ENCODE results near the gene RUSC1. TPM values are rescaled to one million over a fixed set of nuclear protein-coding genes. Genes with fewer than 3 reads are reported as not detected.
A peak's percentile ranks its signal among the peaks of the same experiment; 100 is the strongest.

Gene RUSC1
- total and polyA plus RNA-seq, 2 donors (not counting 3 experiments of a cell fraction or from before 2014, with no cell fraction given): 42.4 to 46.6 TPM

DNA sequence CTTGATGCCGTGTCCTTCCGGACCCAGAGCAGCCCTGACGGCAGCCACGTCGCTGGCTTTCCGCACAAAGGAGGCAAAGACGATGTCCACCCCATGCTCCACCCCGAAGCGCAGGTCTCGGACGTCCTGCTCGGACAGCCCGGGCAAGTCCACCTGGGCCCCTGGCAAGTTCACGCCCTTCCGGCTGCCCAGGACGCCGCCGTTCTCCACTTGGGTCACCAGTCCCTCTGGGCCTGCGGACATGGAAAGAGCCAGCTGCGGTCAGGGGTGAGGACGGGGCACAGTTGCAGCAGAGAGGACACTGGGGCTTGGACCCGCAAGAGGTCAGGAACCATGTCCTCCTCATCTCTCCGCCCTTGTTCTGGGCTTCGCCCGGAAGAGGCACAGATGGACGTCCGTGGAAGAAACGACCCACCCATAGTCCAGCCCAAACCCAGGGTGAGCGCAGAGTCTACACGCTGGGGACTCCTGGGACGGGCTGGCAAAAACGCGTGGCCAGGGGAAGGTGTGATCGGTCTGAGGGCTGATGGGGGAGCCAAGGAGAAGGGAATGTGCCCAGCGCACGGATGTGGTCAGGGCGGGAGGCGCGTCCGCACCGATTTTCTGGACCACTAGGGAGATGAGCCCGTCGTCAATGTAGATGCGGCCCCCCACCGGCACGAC, 26.0 kb upstream of the RUSC1 start:
- Histone ChIP-seq H3K79me2 (ENCODE audit: control insufficient read depth, insufficient read depth, low read length) (no peaks in the 10 kb centered on the region), H3K27me3 (ENCODE audit: control insufficient read depth in 2 of 2, insufficient read depth in 2 of 2, low read length in 2 of 2) (peaks cover 37 to 40% of the 10 kb centered on the region in 2 experiments), H3K9ac (replicated peaks; ENCODE audit: extremely low read depth, insufficient read depth, low read length) (no peak overlapping the region), H3K4me1 (ENCODE audit: control insufficient read depth, extremely low read depth, insufficient read depth, low read length) (no peaks in the 10 kb centered on the region), H3K36me3 (ENCODE audit: control insufficient read depth in 2 of 2, extremely low read depth in 1 of 2, insufficient read depth in 2 of 2, low read length in 2 of 2) (no peaks in the 10 kb centered on the region), H3K4me2 (ENCODE audit: insufficient read depth, low read length) (no peak overlapping the region), H3K27ac (ENCODE audit: insufficient read depth, low read depth, low read length) (no peak overlapping the region), H2AFZ (ENCODE audit: low read depth, low read length) (no peak overlapping the region), H3K9me3 (replicated peaks; ENCODE audit: control insufficient read depth, insufficient read depth, low read length) (no peaks in the 10 kb centered on the region), H4K20me1 (replicated peaks; ENCODE audit: control insufficient read depth, extremely low read depth, insufficient read depth, low read length) (no peaks in the 10 kb centered on the region), H3K9me1 (replicated peaks; ENCODE audit: control insufficient read depth, extremely low read depth, insufficient read depth, low read length) (no peaks in the 10 kb centered on the region), H3K4me3 (replicated peaks in 1 of 3; ENCODE audit: insufficient read depth in 1 of 3, low read depth in 1 of 3, low read length in 3 of 3) (no peak overlapping the region)
- POLR2A ChIA-PET: no interaction called here
- peak; percentile 88 for TF ChIP-seq EZH2 (IDR thresholded peaks at IDR 0.05; ENCODE audit: borderline replicate concordance, low read depth, low read length, severe bottlenecking)
- TF ChIP-seq, protein P1, sequence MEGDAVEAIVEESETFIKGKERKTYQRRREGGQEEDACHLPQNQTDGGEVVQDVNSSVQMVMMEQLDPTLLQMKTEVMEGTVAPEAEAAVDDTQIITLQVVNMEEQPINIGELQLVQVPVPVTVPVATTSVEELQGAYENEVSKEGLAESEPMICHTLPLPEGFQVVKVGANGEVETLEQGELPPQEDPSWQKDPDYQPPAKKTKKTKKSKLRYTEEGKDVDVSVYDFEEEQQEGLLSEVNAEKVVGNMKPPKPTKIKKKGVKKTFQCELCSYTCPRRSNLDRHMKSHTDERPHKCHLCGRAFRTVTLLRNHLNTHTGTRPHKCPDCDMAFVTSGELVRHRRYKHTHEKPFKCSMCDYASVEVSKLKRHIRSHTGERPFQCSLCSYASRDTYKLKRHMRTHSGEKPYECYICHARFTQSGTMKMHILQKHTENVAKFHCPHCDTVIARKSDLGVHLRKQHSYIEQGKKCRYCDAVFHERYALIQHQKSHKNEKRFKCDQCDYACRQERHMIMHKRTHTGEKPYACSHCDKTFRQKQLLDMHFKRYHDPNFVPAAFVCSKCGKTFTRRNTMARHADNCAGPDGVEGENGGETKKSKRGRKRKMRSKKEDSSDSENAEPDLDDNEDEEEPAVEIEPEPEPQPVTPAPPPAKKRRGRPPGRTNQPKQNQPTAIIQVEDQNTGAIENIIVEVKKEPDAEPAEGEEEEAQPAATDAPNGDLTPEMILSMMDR (IDR thresholded peaks at IDR 0.05; ENCODE audit: extremely low read depth in 1 of 2, insufficient read depth in 1 of 2, low read depth in 1 of 2, low read length in 2 of 2): no peak
- intact Hi-C loops (cut with micrococcal nuclease) (no loop called here), dilution Hi-C loops (cut with MboI; ENCODE audit: extremely low pct_ligation_motif_present, low sequenced_read_pairs) (no loop called here)
- BruUV-seq (replicated peaks): no TSS peak
- CTCF ChIA-PET: interaction anchor here (1.2 kb wide), 1 partner anchor 9 kb away, joined by 3 read pairs; no protein-coding TSS in a partner anchor
- no peak for DNase-seq (ENCODE audit: low read depth, low spot score)
- FAIRE-seq: no peak

DNA sequence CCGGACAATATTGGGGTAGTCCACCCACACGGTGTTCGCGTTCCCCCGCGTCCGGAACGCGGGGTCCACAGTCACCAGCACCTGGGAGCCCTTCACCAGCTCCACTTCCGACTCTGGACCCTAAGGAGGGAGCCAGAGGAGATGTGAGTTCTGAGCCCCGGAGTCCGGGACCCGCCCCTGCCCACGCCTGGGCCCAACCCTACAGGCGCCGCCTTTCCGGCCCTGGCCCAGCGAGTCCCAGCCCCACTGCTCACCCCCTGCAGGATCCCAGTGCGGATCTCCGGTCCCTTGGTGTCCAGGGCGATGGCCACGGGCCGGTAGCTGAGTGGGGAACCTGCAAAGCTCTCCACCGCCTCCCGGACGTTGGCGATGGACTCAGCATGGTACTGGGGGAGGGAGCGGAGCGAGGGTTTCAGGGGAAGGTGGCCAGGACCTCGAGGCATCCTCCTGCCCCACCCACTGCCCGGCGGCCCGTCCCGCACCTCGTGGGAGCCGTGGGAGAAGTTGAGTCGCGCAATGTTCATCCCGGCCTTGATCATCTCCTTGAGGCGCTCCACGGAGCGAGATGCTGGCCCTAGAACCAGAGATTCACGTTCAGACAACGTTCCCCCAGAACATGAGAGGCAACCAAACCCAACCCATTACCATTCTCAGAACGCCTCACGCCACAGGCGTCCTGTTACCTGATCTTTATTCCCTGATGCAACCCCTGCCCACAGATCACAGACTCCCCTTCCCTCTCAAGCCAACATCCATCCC, 25.3 kb upstream of the RUSC1 start:
- H3K9me1 ChIP-seq (replicated peaks; ENCODE audit: control insufficient read depth, extremely low read depth, insufficient read depth, low read length): no peaks in the 10 kb centered on the region
- ChIA-PET POLR2A (no interaction called here), CTCF (interaction anchor here (1.2 kb wide), 1 partner anchor 9 kb away, joined by 3 read pairs; no protein-coding TSS in a partner anchor)
- dilution Hi-C loops (cut with MboI; ENCODE audit: extremely low pct_ligation_motif_present, low sequenced_read_pairs) (no loop called here), intact Hi-C loops (cut with micrococcal nuclease) (no loop called here)
- H4K20me1 ChIP-seq (replicated peaks; ENCODE audit: control insufficient read depth, extremely low read depth, insufficient read depth, low read length): no peaks in the 10 kb centered on the region
- BruUV-seq (replicated peaks): no TSS peak
- FAIRE-seq (no peak), DNase-seq (ENCODE audit: low read depth, low spot score) (no peak)
- H3K4me2 ChIP-seq (ENCODE audit: insufficient read depth, low read length): no peak overlapping the region
- H3K27ac ChIP-seq (ENCODE audit: insufficient read depth, low read depth, low read length): no peak overlapping the region
- no peaks in the 10 kb centered on the region for H3K9me3 ChIP-seq (replicated peaks; ENCODE audit: control insufficient read depth, insufficient read depth, low read length)
- no peak overlapping the region for H3K9ac ChIP-seq (replicated peaks; ENCODE audit: extremely low read depth, insufficient read depth, low read length)
- no peak for TF ChIP-seq JUN (IDR thresholded peaks at IDR 0.05; ENCODE audit: borderline replicate concordance, insufficient read depth, insufficient read length, low read depth)
- peak; percentile 91 for TF ChIP-seq EZH2 (IDR thresholded peaks at IDR 0.05; ENCODE audit: borderline replicate concordance, low read depth, low read length, severe bottlenecking)
- TF ChIP-seq, protein P2, sequence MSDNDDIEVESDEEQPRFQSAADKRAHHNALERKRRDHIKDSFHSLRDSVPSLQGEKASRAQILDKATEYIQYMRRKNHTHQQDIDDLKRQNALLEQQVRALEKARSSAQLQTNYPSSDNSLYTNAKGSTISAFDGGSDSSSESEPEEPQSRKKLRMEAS (IDR thresholded peaks at IDR 0.05; ENCODE audit: insufficient read depth, insufficient read length): no peak
- no peak overlapping the region for H3K4me3 ChIP-seq (replicated peaks in 1 of 3; ENCODE audit: insufficient read depth in 1 of 3, low read depth in 1 of 3, low read length in 3 of 3)
- H3K36me3 ChIP-seq (ENCODE audit: control insufficient read depth in 2 of 2, extremely low read depth in 1 of 2, insufficient read depth in 2 of 2, low read length in 2 of 2): no peaks in the 10 kb centered on the region
- H3K27me3 ChIP-seq (ENCODE audit: control insufficient read depth in 2 of 2, insufficient read depth in 2 of 2, low read length in 2 of 2): peaks cover 36 to 40% of the 10 kb centered on the region in 2 experiments
- H3K79me2 ChIP-seq (ENCODE audit: control insufficient read depth, insufficient read depth, low read length): no peaks in the 10 kb centered on the region
- no peak overlapping the region for H2AFZ ChIP-seq (ENCODE audit: low read depth, low read length)
- no peaks in the 10 kb centered on the region for H3K4me1 ChIP-seq (ENCODE audit: control insufficient read depth, extremely low read depth, insufficient read depth, low read length)

Measured in endothelial cell of umbilical vein (primary cell).